ENCODE measurements around the gene ABCD1. TPM values are rescaled to one million over a fixed set of nuclear protein-coding genes. Genes with fewer than 3 reads are reported as not detected.
"Not testable (repeated sequence)": the region's sequence is repeated elsewhere in the genome, so short reads cannot be mapped to it uniquely, and the experiment has no call there.

ABCD1 gene
- total RNA-seq, 4 donors from 2014 or later: 13.0 to 36.6 (median 15.0) TPM

- 7 to 41% methylated on average over 17 to 18 of the region's 38 CpGs for WGBS, 2 donors
- H3K4me3 ChIP-seq: peak overlapping the region in 3 of 4 donors; percentile 9 to 23 (median 15)
Observed at GRCh38 chrX:153744210-153745066, 19.8 kb downstream of the ABCD1 start.

GRCh38 chrX:153745067-153745433 is 20.4 kb downstream of the ABCD1 start:
- not testable (repeated sequence) for H3K9me3 ChIP-seq; H3K4me3 ChIP-seq; H3K36me3 ChIP-seq; H3K27me3 ChIP-seq; DNase-seq (ENCODE audit: low spot score in 2 of 2)
- 12 to 74% methylated on average over 6 to 12 of the region's 12 CpGs for WGBS, 2 donors
- Histone ChIP-seq H3K4me1 (peaks cover 0 to 17% (median 4%) of the 10 kb centered on the region in 4 donors), H3K27ac (peak overlapping the region in 1 of 4 donors; percentile 81)

More at GRCh38 chrX:153744210-153745066, 19.8 kb downstream of the ABCD1 start:
- peak in 1 of 5 experiments; percentile 9 for TF ChIP-seq CTCF (IDR thresholded peaks at IDR 0.05)
- no peak for TF ChIP-seq EP300 (IDR thresholded peaks at IDR 0.05)
- TF ChIP-seq POLR2A (IDR thresholded peaks at IDR 0.05): no peak
- no peaks in the 10 kb centered on the region for H3K27me3 ChIP-seq
- H3K9me3 ChIP-seq: no peaks in the 10 kb centered on the region
- peak overlapping the region; percentile 30 to 81 (median 56) for H3K27ac ChIP-seq
- DNase-seq (ENCODE audit: low spot score in 2 of 2): no peak
- peaks cover 0 to 17% (median 4%) of the 10 kb centered on the region in 4 donors for H3K4me1 ChIP-seq
- H3K36me3 ChIP-seq: peaks cover 0 to 5% (median 0%) of the 10 kb centered on the region in 3 donors

- Histone ChIP-seq H3K4me1 (peaks cover 0 to 17% (median 4%) of the 10 kb centered on the region in 4 donors), H3K9me3 (no peaks in the 10 kb centered on the region), H3K27ac (no peak overlapping the region), H3K4me3 (no peak overlapping the region), H3K27me3 (no peaks in the 10 kb centered on the region), H3K36me3 (no peaks in the 10 kb centered on the region)
- WGBS, 2 donors: 88 to 100% methylated on average over 3 of the region's 3 CpGs
- TF ChIP-seq POLR2A (IDR thresholded peaks at IDR 0.05): no peak
- TF ChIP-seq EP300 (IDR thresholded peaks at IDR 0.05): no peak
- no peak for TF ChIP-seq CTCF (IDR thresholded peaks at IDR 0.05)
- no peak for DNase-seq (ENCODE audit: low spot score in 2 of 2)
Observed at GRCh38 chrX:153746359-153746758, 21.7 kb downstream of the ABCD1 start.

DNA sequence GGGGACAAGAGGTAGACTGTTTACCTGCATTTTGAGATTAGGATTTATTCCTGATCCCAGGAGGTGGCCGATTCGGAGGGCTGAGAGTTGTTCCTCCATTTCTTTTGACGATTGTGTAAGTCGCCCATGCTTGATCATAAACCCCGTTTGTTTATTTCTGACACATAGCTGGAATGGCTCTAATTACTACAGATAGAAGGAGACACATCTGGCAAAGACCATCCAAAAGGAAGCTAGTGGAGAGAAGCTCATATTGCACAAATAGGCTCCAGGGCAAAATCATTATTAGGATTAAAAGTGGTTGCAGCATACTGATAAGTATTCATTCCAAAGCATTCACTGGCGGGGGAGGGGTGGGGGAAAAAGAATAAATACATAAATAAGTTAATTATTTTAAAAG is 22.3 kb downstream of the ABCD1 start:
- not testable (repeated sequence) for H3K36me3 ChIP-seq; H3K9me3 ChIP-seq; H3K27me3 ChIP-seq; H3K4me3 ChIP-seq; H3K27ac ChIP-seq; DNase-seq (ENCODE audit: low spot score in 2 of 2)
- peaks cover 0 to 17% (median 4%) of the 10 kb centered on the region in 4 donors for H3K4me1 ChIP-seq
- WGBS, 2 donors: 85 to 90% methylated on average over 6 of the region's 6 CpGs

GRCh38 chrX:153749017-153749416 is 24.4 kb downstream of the ABCD1 start:
- DNase-seq (ENCODE audit: low spot score in 2 of 2); H3K36me3 ChIP-seq; H3K27me3 ChIP-seq; H3K9me3 ChIP-seq; H3K27ac ChIP-seq; H3K4me3 ChIP-seq; H3K4me1 ChIP-seq: not testable (repeated sequence)
- WGBS, 2 donors: 68 to 77% methylated on average over 7 of the region's 7 CpGs

DNA sequence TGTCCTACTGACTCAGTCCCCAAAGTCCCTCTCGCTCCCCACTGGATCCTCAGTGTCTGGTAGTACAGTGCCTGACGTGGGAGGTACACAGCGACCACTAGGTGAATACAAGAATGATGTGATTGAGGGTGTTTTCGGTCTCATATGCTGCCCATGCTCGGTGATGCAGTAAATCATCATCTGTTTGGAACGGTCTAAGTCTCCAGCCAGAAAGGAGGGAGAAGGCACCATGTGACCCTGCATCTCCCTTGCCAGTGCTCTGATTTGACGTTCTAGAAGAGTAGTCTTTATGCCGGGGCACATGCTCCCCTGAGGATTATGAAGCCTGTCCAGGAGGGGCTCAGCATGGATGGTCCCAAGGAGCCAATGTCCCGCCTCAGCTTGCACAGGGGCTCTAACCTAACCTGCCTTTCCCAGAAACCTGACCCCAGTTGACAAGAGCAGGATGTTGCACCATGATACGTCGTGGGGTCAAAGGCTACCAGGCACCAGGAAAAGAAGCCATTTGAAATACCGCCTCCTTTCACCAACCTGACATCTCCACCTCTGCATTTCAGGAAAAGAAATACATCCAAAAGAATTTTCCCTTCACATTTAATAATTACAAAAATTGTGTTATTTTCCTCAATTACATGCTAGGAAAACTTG is 25.6 kb downstream of the ABCD1 start:
- H3K36me3 ChIP-seq: no peaks in the 10 kb centered on the region
- WGBS, 2 donors: 69 to 88% methylated on average over 8 to 12 of the region's 12 CpGs
- no peak overlapping the region for H3K4me3 ChIP-seq
- no peaks in the 10 kb centered on the region for H3K9me3 ChIP-seq
- no peak for DNase-seq (ENCODE audit: low spot score in 2 of 2)
- H3K27ac ChIP-seq: no peak overlapping the region
- no peaks in the 10 kb centered on the region for H3K4me1 ChIP-seq
- no peaks in the 10 kb centered on the region for H3K27me3 ChIP-seq
- TF ChIP-seq POLR2A (IDR thresholded peaks at IDR 0.05) (no peak), EP300 (IDR thresholded peaks at IDR 0.05) (no peak), CTCF (IDR thresholded peaks at IDR 0.05) (no peak)

Measured in tibial nerve (tissue), 4 donors.